HG03196 (cell line): ENCODE data around the gene PTPRN.
"Not testable (repeated sequence)": the region's sequence is repeated elsewhere in the genome, so short reads cannot be mapped to it uniquely, and the experiment has no call there.

Experiments
- ATAC-seq: cut with Tn5 transposase; IDR thresholded peaks from one replicate; pipeline ENCODE4 v1.9.1; 2021; ENCODE audit not compliant: unreplicated experiment

PTPRN gene

GRCh38 chr2:219309278-219309677 lies at the start of gene PTPRN:
PTPRN (minus strand) TSS chr2:219309401; CDS start chr2:219309332, 69 bp downstream.
- no peak for ATAC-seq

- ATAC-seq: no peak
These were observed 49.2 kb upstream of the PTPRN start for GRCh38 chr2:219358170-219359075.

- ATAC-seq: no peak
These were observed 47.6 kb upstream of the PTPRN start for GRCh38 chr2:219356834-219357233.

GRCh38 chr2:219354582-219354981 lies 45.4 kb upstream of the PTPRN start:
- no peak for ATAC-seq

- ATAC-seq: no peak
These were observed 43.9 kb upstream of the PTPRN start for GRCh38 chr2:219353129-219353528.

- no peak for ATAC-seq
These were observed 43.3 kb upstream of the PTPRN start for GRCh38 chr2:219352448-219353023.

GRCh38 chr2:219350710-219351221 lies 41.6 kb upstream of the PTPRN start:
- ATAC-seq: no peak

- ATAC-seq: no peak
These were observed 41.0 kb upstream of the PTPRN start for GRCh38 chr2:219350215-219350614.

GRCh38 chr2:219344751-219345430 lies 35.7 kb upstream of the PTPRN start:
- ATAC-seq: no peak

- no peak for ATAC-seq
These were observed 26.2 kb upstream of the PTPRN start for GRCh38 chr2:219335373-219335786.

GRCh38 chr2:219334076-219334475 lies 24.9 kb upstream of the PTPRN start:
- no peak for ATAC-seq

GRCh38 chr2:219332542-219332941 lies 23.3 kb upstream of the PTPRN start, which contains the start of gene RESP18:
RESP18 (minus strand) TSS chr2:219332744.
- no peak for ATAC-seq

GRCh38 chr2:219331560-219332213 lies 22.5 kb upstream of the PTPRN start:
- ATAC-seq: no peak

- no peak for ATAC-seq
These were observed 18.5 kb upstream of the PTPRN start for GRCh38 chr2:219327719-219328118.

- ATAC-seq: no peak
These were observed 16.6 kb upstream of the PTPRN start for GRCh38 chr2:219325657-219326315.

GRCh38 chr2:219325136-219325535 lies 15.9 kb upstream of the PTPRN start:
- no peak for ATAC-seq

- ATAC-seq: no peak
These were observed 14.2 kb upstream of the PTPRN start for GRCh38 chr2:219323434-219323833.

GRCh38 chr2:219314804-219315468 lies 5.7 kb upstream of the PTPRN start:
- ATAC-seq: no peak

GRCh38 chr2:219312683-219313263 lies 3.6 kb upstream of the PTPRN start:
- ATAC-seq: not testable (repeated sequence)
